WTC11 (cell line): ENCODE results near the gene FILIP1L. TPM values are rescaled to one million over a fixed set of nuclear protein-coding genes. Genes with fewer than 3 reads are reported as not detected.

Experiments
- ATAC-seq: fragments of 200-7000 bp; cut with Tn5 transposase; 2 replicates; pipeline ENCODE4 v1.10.0; 2021; ENCODE audit warnings: mild to moderate bottlenecking, moderate library complexity
- CTCF ChIA-PET: fragments of 300-600 bp; sonication (Branson Sonifier 250); formaldehyde crosslinking; loops from one replicate; lab custom pipeline; 2021; ENCODE audit warnings: antibody characterized with exemption; lab: Charles Lee
- POLR2A ChIA-PET: fragments of 350-600 bp; sonication (Branson Sonifier 250); formaldehyde crosslinking; loops from one replicate; lab custom pipeline; 2021; ENCODE audit warnings: antibody characterized with exemption; lab: Charles Lee
- DNase-seq: peaks from one replicate; pipeline ENCODE4 v3.0.0; 2021; ENCODE audit warnings: low spot score
- H3K27ac Mint-ChIP-seq: 2 replicates; pipeline ENCODE4 v1.8.0; 2021; ENCODE audit warnings: mixed read lengths
- H3K27me3 Mint-ChIP-seq: 2 replicates; pipeline ENCODE4 v1.8.0; 2021; ENCODE audit warnings: low read depth, mild to moderate bottlenecking, moderate library complexity, mixed read lengths
- H3K36me3 Mint-ChIP-seq: 2 replicates; pipeline ENCODE4 v1.8.0; 2021; ENCODE audit warnings: mixed read lengths
- H3K4me1 Mint-ChIP-seq: 2 replicates; pipeline ENCODE4 v1.8.0; 2022; ENCODE audit warnings: mixed read lengths
- H3K4me3 Mint-ChIP-seq: 2 replicates; pipeline ENCODE4 v1.8.0; 2021; ENCODE audit warnings: mild to moderate bottlenecking, moderate library complexity, mixed read lengths
- H3K9me3 Mint-ChIP-seq: 2 replicates; pipeline ENCODE4 v1.8.0; 2021; ENCODE audit warnings: mixed read lengths
- AFF4 ChIP-seq: sonication (generic); formaldehyde crosslinking; IDR thresholded peaks from 2 replicates; pipeline ENCODE4 v1.8.1; 2023; ENCODE audit warnings: mild to moderate bottlenecking, missing genetic modification reagents, borderline replicate concordance
- CREM ChIP-seq: sonication (generic); formaldehyde crosslinking; IDR thresholded peaks from 2 replicates; pipeline ENCODE4 v1.8.1; 2022; ENCODE audit warnings: mild to moderate bottlenecking, missing genetic modification reagents, moderate library complexity
- GABPB1 ChIP-seq: sonication (generic); formaldehyde crosslinking; IDR thresholded peaks from 2 replicates; pipeline ENCODE4 v1.8.1; 2023; ENCODE audit warnings: mild to moderate bottlenecking, missing genetic modification reagents
- IRF1 ChIP-seq: sonication (generic); formaldehyde crosslinking; IDR thresholded peaks from 2 replicates; pipeline ENCODE4 v1.8.0; 2023; ENCODE audit warnings: missing genetic modification reagents
- JAZF1 ChIP-seq: fragments of 250-450 bp; sonication (Bioruptor Pico); IDR thresholded peaks from 2 replicates; pipeline ENCODE4 v1.9.0; 2021; ENCODE audit warnings: moderate library complexity, mild to moderate bottlenecking, inconsistent platforms
- NFE2L1 ChIP-seq: sonication (generic); formaldehyde crosslinking; IDR thresholded peaks from 2 replicates; pipeline ENCODE4 v1.8.1; 2023; ENCODE audit warnings: missing genetic modification reagents
- SMAD4 ChIP-seq: sonication (generic); formaldehyde crosslinking; IDR thresholded peaks from 2 replicates; pipeline ENCODE4 v1.8.0; 2022; ENCODE audit warnings: mild to moderate bottlenecking, missing genetic modification reagents
- ZMAT4 ChIP-seq: fragments of 250-450 bp; sonication (Bioruptor Pico); IDR thresholded peaks from 2 replicates; pipeline ENCODE4 v1.9.0; 2021; ENCODE audit warnings: mild to moderate bottlenecking
- ZNF219 ChIP-seq: sonication (generic); formaldehyde crosslinking; IDR thresholded peaks from 2 replicates; pipeline ENCODE4 v1.8.0; 2023; ENCODE audit warnings: missing genetic modification reagents, mild to moderate bottlenecking, borderline replicate concordance
- ZNF263 ChIP-seq: sonication (generic); formaldehyde crosslinking; IDR thresholded peaks from 2 replicates; pipeline ENCODE4 v1.8.1; 2022; ENCODE audit warnings: low read depth, mild to moderate bottlenecking, moderate library complexity, missing genetic modification reagents
- ZNF423 ChIP-seq: fragments of 250-450 bp; sonication (Bioruptor Pico); IDR thresholded peaks from 2 replicates; pipeline ENCODE4 v2.1.2; 2022; ENCODE audit warnings: mild to moderate bottlenecking, moderate library complexity
- ZNF532 ChIP-seq: fragments of 250-450 bp; sonication (Bioruptor Pico); IDR thresholded peaks from 2 replicates; pipeline ENCODE4 v1.9.0; 2021; ENCODE audit warnings: mild to moderate bottlenecking, borderline replicate concordance
- total RNA-seq: library from RNA; stranded (reverse); gene quantifications from 3 replicates; pipeline ENCODE4 v1.2.3, GENCODE V29; 2021
- TF ChIP-seq, protein P1 (sequence below): sonication (generic); formaldehyde crosslinking; IDR thresholded peaks from 2 replicates; pipeline ENCODE4 v1.8.0; 2022; ENCODE audit warnings: mild to moderate bottlenecking, missing genetic modification reagents
- TF ChIP-seq, protein P2 (sequence below): sonication (generic); formaldehyde crosslinking; IDR thresholded peaks from 2 replicates; pipeline ENCODE4 v1.8.0; 2022; ENCODE audit warnings: mild to moderate bottlenecking, missing genetic modification reagents

FILIP1L gene
- total RNA-seq, 1 experiment from 2014 or later = 0.17 TPM

DNA sequence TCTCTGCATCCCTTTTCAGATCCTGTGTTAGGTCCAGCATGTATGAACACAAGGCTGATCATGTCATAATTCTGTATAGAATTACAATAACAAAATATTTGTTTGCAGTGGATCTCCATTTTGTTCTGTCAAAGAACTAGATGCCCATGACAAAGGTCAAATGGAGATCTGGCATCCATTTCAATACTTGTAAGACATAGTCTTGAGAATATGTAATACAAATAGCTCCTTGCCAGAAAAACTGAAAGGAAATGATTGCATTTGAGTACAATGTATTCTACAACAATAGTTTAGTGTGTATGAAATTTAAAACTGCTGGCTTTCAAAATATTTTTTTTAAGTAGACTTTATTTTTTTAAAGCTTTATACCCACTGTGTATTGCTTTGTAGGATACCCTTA, 195.6 kb downstream of the FILIP1L start (continued):
- no peak for TF ChIP-seq ZNF532
- no peak for TF ChIP-seq ZNF263
- no peak for TF ChIP-seq JAZF1 (CRISPR knock-in tag)
- TF ChIP-seq ZNF219 = no peak
- TF ChIP-seq ZNF423 (CRISPR knock-in tag) = no peak
- TF ChIP-seq ZMAT4 (CRISPR knock-in tag) = no peak
- TF ChIP-seq GABPB1 (CRISPR knock-in tag) = no peak

- Mint-ChIP-seq H3K4me1 (peaks cover 44% of the 10 kb centered on the region), H3K4me3 (no peak overlapping the region), H3K27me3 (no peaks in the 10 kb centered on the region; the same call in 1 of the 2 replicates), H3K9me3 (no peaks in the 10 kb centered on the region), H3K36me3 (no peaks in the 10 kb centered on the region), H3K27ac (no peak overlapping the region)
- ATAC-seq = no peak
- DNase-seq = no peak
- TF ChIP-seq, protein P1, sequence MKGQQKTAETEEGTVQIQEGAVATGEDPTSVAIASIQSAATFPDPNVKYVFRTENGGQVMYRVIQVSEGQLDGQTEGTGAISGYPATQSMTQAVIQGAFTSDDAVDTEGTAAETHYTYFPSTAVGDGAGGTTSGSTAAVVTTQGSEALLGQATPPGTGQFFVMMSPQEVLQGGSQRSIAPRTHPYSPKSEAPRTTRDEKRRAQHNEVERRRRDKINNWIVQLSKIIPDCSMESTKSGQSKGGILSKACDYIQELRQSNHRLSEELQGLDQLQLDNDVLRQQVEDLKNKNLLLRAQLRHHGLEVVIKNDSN (CRISPR knock-in tag) = no peak
- no peak for TF ChIP-seq AFF4 (CRISPR knock-in tag)
- TF ChIP-seq, protein P2, sequence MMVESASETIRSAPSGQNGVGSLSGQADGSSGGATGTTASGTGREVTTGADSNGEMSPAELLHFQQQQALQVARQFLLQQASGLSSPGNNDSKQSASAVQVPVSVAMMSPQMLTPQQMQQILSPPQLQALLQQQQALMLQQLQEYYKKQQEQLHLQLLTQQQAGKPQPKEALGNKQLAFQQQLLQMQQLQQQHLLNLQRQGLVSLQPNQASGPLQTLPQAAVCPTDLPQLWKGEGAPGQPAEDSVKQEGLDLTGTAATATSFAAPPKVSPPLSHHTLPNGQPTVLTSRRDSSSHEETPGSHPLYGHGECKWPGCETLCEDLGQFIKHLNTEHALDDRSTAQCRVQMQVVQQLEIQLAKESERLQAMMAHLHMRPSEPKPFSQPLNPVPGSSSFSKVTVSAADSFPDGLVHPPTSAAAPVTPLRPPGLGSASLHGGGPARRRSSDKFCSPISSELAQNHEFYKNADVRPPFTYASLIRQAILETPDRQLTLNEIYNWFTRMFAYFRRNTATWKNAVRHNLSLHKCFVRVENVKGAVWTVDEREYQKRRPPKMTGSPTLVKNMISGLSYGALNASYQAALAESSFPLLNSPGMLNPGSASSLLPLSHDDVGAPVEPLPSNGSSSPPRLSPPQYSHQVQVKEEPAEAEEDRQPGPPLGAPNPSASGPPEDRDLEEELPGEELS (CRISPR knock-in tag) = no peak
- no peak for TF ChIP-seq SMAD4
- TF ChIP-seq IRF1 (CRISPR knock-in tag) = no peak
- no peak for TF ChIP-seq NFE2L1 (CRISPR knock-in tag)
- TF ChIP-seq CREM (CRISPR knock-in tag) = no peak
- POLR2A ChIA-PET = no interaction called here
- CTCF ChIA-PET = no interaction called here
Measured at GRCh38 chr3:99915906-99916432, 198.3 kb downstream of the FILIP1L start.
